SJCRH30 (cell line): ENCODE measurements around the gene VIPR1. TPM values are rescaled to one million over a fixed set of nuclear protein-coding genes. Genes with fewer than 3 reads are reported as not detected.

Experiments used
- DNase-seq, 2 experiments: peaks; one replicate each; pipeline ENCODE4 v3.0.0-alpha.2; 2015 to 2020
- H3K27ac ChIP-seq: fragments of 250-450 bp; sonication (Bioruptor Pico); 2 replicates; pipeline ENCODE4 v1.5.1; 2020; ENCODE audit warnings: mild to moderate bottlenecking, moderate library complexity
- H3K27me3 ChIP-seq: fragments of 250-450 bp; sonication (Bioruptor Pico); 2 replicates; pipeline ENCODE4 v1.5.1; 2020; ENCODE audit warnings: mild to moderate bottlenecking, moderate library complexity
- H3K36me3 ChIP-seq: fragments of 250-450 bp; sonication (Bioruptor Pico); 2 replicates; pipeline ENCODE4 v1.5.1; 2020; ENCODE audit warnings: mild to moderate bottlenecking, moderate library complexity
- H3K4me1 ChIP-seq: fragments of 250-450 bp; sonication (Bioruptor Pico); 2 replicates; pipeline ENCODE4 v1.5.1; 2020; ENCODE audit warnings: mild to moderate bottlenecking, moderate library complexity
- H3K4me3 ChIP-seq: fragments of 250-450 bp; sonication (Bioruptor Pico); 2 replicates; pipeline ENCODE4 v1.5.1; 2020; ENCODE audit warnings: mild to moderate bottlenecking, moderate library complexity
- H3K9me3 ChIP-seq: fragments of 250-450 bp; sonication (Bioruptor Pico); replicated peaks from 2 replicates; pipeline ENCODE4 v1.5.1; 2020; ENCODE audit warnings: mild to moderate bottlenecking, moderate library complexity
- total RNA-seq: library from RNA; depleted of rRNA; stranded (reverse); fragments of >200 nt; shearing (Covaris generic); gene quantifications from 2 replicates; pipeline ENCODE4 v1.2.3, GENCODE V29; 2014

VIPR1 gene
- total RNA-seq, 1 experiment from 2014 or later = not detected

GRCh38 chr3:42527368-42527917 lies 25.0 kb downstream of the VIPR1 start:
- Histone ChIP-seq H3K27ac (no peak overlapping the region), H3K4me1 (no peaks in the 10 kb centered on the region), H3K27me3 (no peaks in the 10 kb centered on the region), H3K9me3 (no peaks in the 10 kb centered on the region), H3K4me3 (no peak overlapping the region), H3K36me3 (no peaks in the 10 kb centered on the region)
- no peak for DNase-seq

DNA sequence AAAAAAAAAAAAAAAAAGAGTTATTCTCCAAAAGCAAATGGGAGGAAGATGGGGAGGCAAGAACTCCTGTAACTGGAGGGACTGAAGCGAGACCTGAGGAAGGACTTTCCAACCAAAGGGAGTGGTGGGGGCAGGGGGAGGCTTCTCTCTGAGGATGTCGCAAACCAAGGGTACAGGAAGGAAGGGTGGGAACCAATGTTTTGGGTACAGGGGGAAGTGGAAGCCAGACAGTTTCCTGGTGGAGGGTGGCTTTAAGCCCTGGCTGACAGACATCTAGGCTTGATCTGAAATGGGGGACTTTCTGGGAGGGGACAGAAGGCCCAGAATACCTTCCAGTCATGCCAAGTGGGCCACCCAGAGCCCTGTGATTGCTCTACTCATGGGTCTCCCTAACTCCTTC lies 27.0 kb downstream of the VIPR1 start:
- H3K27ac ChIP-seq = no peak overlapping the region
- DNase-seq = no peak
- no peaks in the 10 kb centered on the region for H3K27me3 ChIP-seq
- no peak overlapping the region for H3K4me3 ChIP-seq
- H3K4me1 ChIP-seq = no peaks in the 10 kb centered on the region
- H3K36me3 ChIP-seq = no peaks in the 10 kb centered on the region
- H3K9me3 ChIP-seq = no peaks in the 10 kb centered on the region

DNA sequence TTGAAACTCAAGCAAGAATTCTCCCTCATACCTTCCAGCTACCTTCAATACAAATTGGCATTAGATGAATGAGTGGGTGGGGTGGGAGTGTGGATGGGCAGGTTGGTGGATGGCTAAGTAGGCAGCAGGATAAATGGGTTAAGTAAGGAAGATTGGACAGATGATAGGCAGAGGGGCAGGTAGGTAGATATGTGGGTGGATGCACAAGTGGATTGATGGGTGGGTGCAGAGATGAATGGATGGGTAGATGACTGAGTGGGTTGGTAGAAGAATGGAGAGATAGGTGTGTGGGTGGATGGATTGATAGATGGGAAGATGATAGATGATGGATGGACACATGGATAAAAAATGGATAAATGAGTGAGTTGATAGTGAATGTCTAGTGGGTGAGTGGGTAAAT lies 27.6 kb downstream of the VIPR1 start:
- Histone ChIP-seq H3K9me3 (no peaks in the 10 kb centered on the region), H3K27me3 (no peaks in the 10 kb centered on the region), H3K4me1 (no peaks in the 10 kb centered on the region), H3K4me3 (no peak overlapping the region), H3K27ac (no peak overlapping the region), H3K36me3 (no peaks in the 10 kb centered on the region)
- no peak for DNase-seq

GRCh38 chr3:42531470-42531869 lies 29.0 kb downstream of the VIPR1 start:
- H3K36me3 ChIP-seq = no peaks in the 10 kb centered on the region
- H3K27me3 ChIP-seq = no peaks in the 10 kb centered on the region
- no peaks in the 10 kb centered on the region for H3K4me1 ChIP-seq
- H3K9me3 ChIP-seq = no peaks in the 10 kb centered on the region
- no peak overlapping the region for H3K27ac ChIP-seq
- no peak for DNase-seq
- H3K4me3 ChIP-seq = no peak overlapping the region

DNA sequence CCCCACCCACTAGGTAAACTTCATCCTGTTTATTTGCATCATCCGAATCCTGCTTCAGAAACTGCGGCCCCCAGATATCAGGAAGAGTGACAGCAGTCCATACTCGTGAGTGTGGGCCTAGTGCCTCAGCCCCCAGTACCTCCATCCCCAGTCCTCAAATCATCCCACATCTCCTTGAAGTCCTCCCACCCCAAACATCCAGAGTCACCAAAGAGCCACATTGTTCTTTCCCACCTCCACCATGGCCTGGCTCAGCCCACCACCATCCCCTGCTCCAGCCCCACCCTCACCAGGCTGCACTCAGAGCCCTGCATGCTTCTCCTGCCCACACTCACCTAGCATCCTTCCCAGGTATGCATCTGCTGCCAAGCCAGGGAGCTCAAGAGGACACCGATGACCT lies 29.8 kb downstream of the VIPR1 start:
- no peaks in the 10 kb centered on the region for H3K9me3 ChIP-seq
- H3K4me1 ChIP-seq = no peaks in the 10 kb centered on the region
- no peaks in the 10 kb centered on the region for H3K27me3 ChIP-seq
- H3K36me3 ChIP-seq = no peaks in the 10 kb centered on the region
- H3K4me3 ChIP-seq = no peak overlapping the region
- DNase-seq = no peak
- no peak overlapping the region for H3K27ac ChIP-seq

DNA sequence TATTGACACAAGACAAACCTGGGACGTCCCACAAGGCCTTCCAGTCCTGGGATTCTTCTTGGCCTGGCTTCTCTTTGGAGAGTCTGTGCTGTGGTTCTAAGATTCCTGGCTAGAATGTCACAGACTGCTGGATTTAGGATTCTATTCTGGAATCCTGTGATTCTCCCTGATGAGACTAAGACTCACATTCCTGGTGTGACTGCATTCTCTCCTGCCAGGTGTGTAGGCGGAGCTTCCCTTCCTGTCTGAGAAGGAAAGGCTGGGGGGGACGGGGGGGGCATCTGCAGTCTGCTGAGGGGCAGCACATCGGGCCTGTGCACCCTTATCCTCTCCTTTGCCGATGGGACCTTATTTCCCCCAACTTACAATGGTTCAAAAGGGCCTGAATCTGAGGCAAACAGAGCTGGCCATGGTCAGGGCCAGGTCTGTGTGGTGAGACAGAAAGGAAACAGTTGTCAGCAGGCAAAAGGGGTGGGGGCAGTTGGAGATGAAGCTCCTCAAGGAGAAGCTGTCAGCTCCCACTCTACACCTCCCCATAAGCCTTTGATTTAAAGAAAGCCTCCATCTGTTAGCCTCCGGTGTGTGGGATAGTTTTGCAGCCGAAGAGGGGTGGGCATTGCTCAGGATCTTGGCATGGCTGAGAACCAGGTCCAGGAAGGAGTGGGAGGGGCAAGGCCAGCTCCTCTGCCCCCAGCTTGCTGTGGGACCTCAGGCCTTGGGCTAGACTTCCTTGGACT lies 30.9 kb downstream of the VIPR1 start:
- Histone ChIP-seq H3K4me1 (no peaks in the 10 kb centered on the region), H3K27ac (no peak overlapping the region), H3K27me3 (no peaks in the 10 kb centered on the region), H3K36me3 (no peaks in the 10 kb centered on the region), H3K4me3 (no peak overlapping the region), H3K9me3 (no peaks in the 10 kb centered on the region)
- no peak for DNase-seq

DNA sequence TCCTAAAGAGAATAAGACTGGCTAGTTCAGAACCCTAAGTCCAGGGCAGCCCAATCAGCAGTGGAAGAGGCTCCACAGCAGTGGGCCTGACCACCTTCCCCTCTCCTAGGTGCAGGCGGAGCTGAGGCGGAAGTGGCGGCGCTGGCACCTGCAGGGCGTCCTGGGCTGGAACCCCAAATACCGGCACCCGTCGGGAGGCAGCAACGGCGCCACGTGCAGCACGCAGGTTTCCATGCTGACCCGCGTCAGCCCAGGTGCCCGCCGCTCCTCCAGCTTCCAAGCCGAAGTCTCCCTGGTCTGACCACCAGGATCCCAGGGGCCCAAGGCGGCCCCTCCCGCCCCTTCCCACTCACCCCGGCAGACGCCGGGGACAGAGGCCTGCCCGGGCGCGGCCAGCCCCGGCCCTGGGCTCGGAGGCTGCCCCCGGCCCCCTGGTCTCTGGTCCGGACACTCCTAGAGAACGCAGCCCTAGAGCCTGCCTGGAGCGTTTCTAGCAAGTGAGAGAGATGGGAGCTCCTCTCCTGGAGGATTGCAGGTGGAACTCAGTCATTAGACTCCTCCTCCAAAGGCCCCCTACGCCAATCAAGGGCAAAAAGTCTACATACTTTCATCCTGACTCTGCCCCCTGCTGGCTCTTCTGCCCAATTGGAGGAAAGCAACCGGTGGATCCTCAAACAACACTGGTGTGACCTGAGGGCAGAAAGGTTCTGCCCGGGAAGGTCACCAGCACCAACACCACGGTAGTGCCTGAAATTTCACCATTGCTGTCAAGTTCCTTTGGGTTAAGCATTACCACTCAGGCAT lies 33.7 kb downstream of the VIPR1 start:
- Histone ChIP-seq H3K4me1 (no peaks in the 10 kb centered on the region), H3K9me3 (no peaks in the 10 kb centered on the region), H3K27ac (no peak overlapping the region), H3K27me3 (no peaks in the 10 kb centered on the region), H3K4me3 (no peak overlapping the region), H3K36me3 (no peaks in the 10 kb centered on the region)
- peak in 1 of 2 experiments; percentile 9 for DNase-seq

GRCh38 chr3:42537350-42537749 lies 34.9 kb downstream of the VIPR1 start:
- Histone ChIP-seq H3K9me3 (no peaks in the 10 kb centered on the region), H3K27me3 (no peaks in the 10 kb centered on the region), H3K4me3 (no peak overlapping the region), H3K4me1 (no peaks in the 10 kb centered on the region), H3K27ac (no peak overlapping the region), H3K36me3 (no peaks in the 10 kb centered on the region)
- DNase-seq = no peak

- peak; percentile 18 to 39 for DNase-seq
- no peak overlapping the region for H3K27ac ChIP-seq
These were observed 37.6 kb downstream of the VIPR1 start for GRCh38 chr3:42539871-42540714.

DNA sequence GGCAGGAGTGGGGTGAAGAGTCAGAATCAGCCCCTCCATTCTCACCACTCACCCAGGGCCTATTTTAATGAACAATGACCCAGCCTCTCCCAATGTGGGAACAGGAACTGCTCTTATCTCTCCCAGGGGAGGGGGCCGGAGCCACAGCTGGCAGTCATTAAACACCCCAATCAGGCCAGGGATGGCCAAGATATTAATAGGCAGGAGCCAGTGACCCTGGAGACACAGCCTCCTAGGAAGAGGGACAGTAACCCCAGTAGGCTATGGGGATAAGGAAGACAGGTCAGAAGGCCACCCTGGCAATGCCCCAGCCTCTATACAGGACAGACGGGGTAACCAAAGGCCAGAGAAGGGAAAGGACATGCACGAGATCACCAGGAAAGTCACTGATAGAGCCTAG lies 38.6 kb downstream of the VIPR1 start:
- Histone ChIP-seq H3K27ac (no peak overlapping the region), H3K36me3 (no peaks in the 10 kb centered on the region), H3K4me1 (no peaks in the 10 kb centered on the region), H3K4me3 (no peak overlapping the region), H3K27me3 (no peaks in the 10 kb centered on the region), H3K9me3 (no peaks in the 10 kb centered on the region)
- DNase-seq = no peak

More at GRCh38 chr3:42539871-42540714, 37.6 kb downstream of the VIPR1 start:
- Histone ChIP-seq H3K9me3 (no peaks in the 10 kb centered on the region), H3K4me1 (no peaks in the 10 kb centered on the region), H3K27me3 (no peaks in the 10 kb centered on the region), H3K36me3 (no peaks in the 10 kb centered on the region), H3K4me3 (no peak overlapping the region)

GRCh38 chr3:42544492-42545283 lies 42.2 kb downstream of the VIPR1 start:
- Histone ChIP-seq H3K27ac (no peak overlapping the region), H3K27me3 (no peaks in the 10 kb centered on the region), H3K4me1 (no peaks in the 10 kb centered on the region), H3K36me3 (no peaks in the 10 kb centered on the region), H3K9me3 (no peaks in the 10 kb centered on the region), H3K4me3 (no peak overlapping the region)
- DNase-seq = no peak

- Histone ChIP-seq H3K27ac (no peak overlapping the region), H3K4me3 (no peak overlapping the region), H3K36me3 (no peaks in the 10 kb centered on the region), H3K9me3 (no peaks in the 10 kb centered on the region), H3K27me3 (no peaks in the 10 kb centered on the region), H3K4me1 (no peaks in the 10 kb centered on the region)
- DNase-seq = no peak
These were observed 42.9 kb downstream of the VIPR1 start for GRCh38 chr3:42545284-42545900.

GRCh38 chr3:42546691-42547213 lies 44.3 kb downstream of the VIPR1 start:
- no peaks in the 10 kb centered on the region for H3K27me3 ChIP-seq

More at GRCh38 chr3:42546691-42547213, 44.3 kb downstream of the VIPR1 start:
- H3K4me1 ChIP-seq = no peaks in the 10 kb centered on the region
- no peaks in the 10 kb centered on the region for H3K36me3 ChIP-seq
- no peaks in the 10 kb centered on the region for H3K9me3 ChIP-seq
- H3K4me3 ChIP-seq = no peak overlapping the region
- no peak for DNase-seq
- H3K27ac ChIP-seq = no peak overlapping the region
